ENCODE measurements around the gene HABP2.

DNA sequence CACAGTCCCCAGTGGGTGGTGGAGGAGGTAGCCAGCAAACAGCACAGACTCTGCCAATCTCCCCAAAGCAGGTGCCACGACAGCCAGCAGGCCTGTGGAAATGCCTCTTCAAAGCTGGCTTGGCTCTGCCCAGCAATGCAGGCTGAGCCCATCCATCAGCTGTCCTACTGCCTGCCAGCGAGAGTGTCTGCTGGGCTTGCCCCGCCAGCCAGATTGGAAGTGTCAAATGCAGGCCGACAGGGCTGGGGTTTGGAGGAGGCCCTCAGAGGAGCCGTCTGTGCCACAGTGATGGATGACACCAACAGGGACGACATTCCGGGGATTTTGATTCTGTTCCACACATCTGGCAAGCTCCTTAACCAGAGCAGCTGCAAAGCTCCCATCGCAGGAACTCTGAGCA lies 16.7 kb downstream of the HABP2 start:
- TF ChIP-seq TEAD4 (IDR thresholded peaks at IDR 0.05; ENCODE audit: borderline replicate concordance, insufficient read depth) (no peak), RAD21 (IDR thresholded peaks at IDR 0.05; ENCODE audit: low read length) (no peak), FOXJ3 (CRISPR knock-in tag; IDR thresholded peaks at IDR 0.05) (no peak)
- TF ChIP-seq, protein P1, sequence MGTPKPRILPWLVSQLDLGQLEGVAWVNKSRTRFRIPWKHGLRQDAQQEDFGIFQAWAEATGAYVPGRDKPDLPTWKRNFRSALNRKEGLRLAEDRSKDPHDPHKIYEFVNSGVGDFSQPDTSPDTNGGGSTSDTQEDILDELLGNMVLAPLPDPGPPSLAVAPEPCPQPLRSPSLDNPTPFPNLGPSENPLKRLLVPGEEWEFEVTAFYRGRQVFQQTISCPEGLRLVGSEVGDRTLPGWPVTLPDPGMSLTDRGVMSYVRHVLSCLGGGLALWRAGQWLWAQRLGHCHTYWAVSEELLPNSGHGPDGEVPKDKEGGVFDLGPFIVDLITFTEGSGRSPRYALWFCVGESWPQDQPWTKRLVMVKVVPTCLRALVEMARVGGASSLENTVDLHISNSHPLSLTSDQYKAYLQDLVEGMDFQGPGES (IDR thresholded peaks at IDR 0.05; ENCODE audit: low read depth, low read length), result no peak
- TF ChIP-seq, protein P2, sequence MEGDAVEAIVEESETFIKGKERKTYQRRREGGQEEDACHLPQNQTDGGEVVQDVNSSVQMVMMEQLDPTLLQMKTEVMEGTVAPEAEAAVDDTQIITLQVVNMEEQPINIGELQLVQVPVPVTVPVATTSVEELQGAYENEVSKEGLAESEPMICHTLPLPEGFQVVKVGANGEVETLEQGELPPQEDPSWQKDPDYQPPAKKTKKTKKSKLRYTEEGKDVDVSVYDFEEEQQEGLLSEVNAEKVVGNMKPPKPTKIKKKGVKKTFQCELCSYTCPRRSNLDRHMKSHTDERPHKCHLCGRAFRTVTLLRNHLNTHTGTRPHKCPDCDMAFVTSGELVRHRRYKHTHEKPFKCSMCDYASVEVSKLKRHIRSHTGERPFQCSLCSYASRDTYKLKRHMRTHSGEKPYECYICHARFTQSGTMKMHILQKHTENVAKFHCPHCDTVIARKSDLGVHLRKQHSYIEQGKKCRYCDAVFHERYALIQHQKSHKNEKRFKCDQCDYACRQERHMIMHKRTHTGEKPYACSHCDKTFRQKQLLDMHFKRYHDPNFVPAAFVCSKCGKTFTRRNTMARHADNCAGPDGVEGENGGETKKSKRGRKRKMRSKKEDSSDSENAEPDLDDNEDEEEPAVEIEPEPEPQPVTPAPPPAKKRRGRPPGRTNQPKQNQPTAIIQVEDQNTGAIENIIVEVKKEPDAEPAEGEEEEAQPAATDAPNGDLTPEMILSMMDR (IDR thresholded peaks at IDR 0.05), result no peak

All from SK-N-SH (cell line).